H1 (cell line): ENCODE results near the gene CTTNBP2NL. TPM values are rescaled to one million over a fixed set of nuclear protein-coding genes. Genes with fewer than 3 reads are reported as not detected.

Experiments used
- CTCF ChIA-PET: fragments of 300-600 bp; sonication (Branson Sonifier 250); formaldehyde crosslinking; loops from one replicate; lab custom pipeline; 2021; ENCODE audit not compliant: partially characterized antibody; lab: Charles Lee
- POLR2A ChIA-PET: fragments of 300-600 bp; sonication (Branson Sonifier 250); formaldehyde crosslinking; loops from one replicate; lab custom pipeline; 2021; ENCODE audit warnings: inconsistent platforms; ENCODE audit not compliant: partially characterized antibody; lab: Charles Lee
- DNase-seq, 2 experiments: peaks; one replicate each; pipeline versions ENCODE4 v3.0.0 to v3.0.0-alpha.2; 2010 to 2022; ENCODE audit warnings: low spot score in 2 of 2, low read depth in 1 of 2, mixed read lengths in 1 of 2
- FAIRE-seq: peaks from 2 replicates; lab custom pipeline; 2011; peaks lifted over from hg19 to GRCh38; lab: Jason Lieb, UNC
- H2AFZ ChIP-seq: 2 replicates; pipeline ENCODE4 v1.8.1; 2012; ENCODE audit warnings: low read length, inconsistent platforms
- H2AK5ac ChIP-seq: 2 replicates; pipeline ENCODE4 v1.6.1; 2013; ENCODE audit warnings: low read depth, low read length
- H2BK120ac ChIP-seq: replicated peaks from 2 replicates; pipeline ENCODE3; 2013; ENCODE audit warnings: low read depth, low read length, inconsistent platforms
- H2BK12ac ChIP-seq: 2 replicates; pipeline ENCODE4 v1.6.1; 2013; ENCODE audit warnings: low read depth, low read length
- H2BK15ac ChIP-seq: 2 replicates; pipeline ENCODE4 v1.6.1; 2013; ENCODE audit warnings: low read length
- H2BK20ac ChIP-seq: 2 replicates; pipeline ENCODE4 v1.6.1; 2013; ENCODE audit warnings: low read length
- H2BK5ac ChIP-seq: 2 replicates; pipeline ENCODE4 v1.6.1; 2013; ENCODE audit warnings: low read depth, low read length
- H3K14ac ChIP-seq: 2 replicates; pipeline ENCODE4 v1.6.1; 2013; ENCODE audit warnings: inconsistent platforms; ENCODE audit not compliant: insufficient read length
- H3K18ac ChIP-seq: 2 replicates; pipeline ENCODE4 v1.6.1; 2013; ENCODE audit warnings: low read length; ENCODE audit errors: extremely low read depth
- H3K23ac ChIP-seq: 2 replicates; pipeline ENCODE4 v1.6.1; 2013; ENCODE audit warnings: inconsistent platforms; ENCODE audit not compliant: insufficient read length
- H3K23me2 ChIP-seq: 2 replicates; pipeline ENCODE4 v1.6.1; 2013; ENCODE audit warnings: low read depth, low read length
- H3K27ac ChIP-seq: 2 replicates; pipeline ENCODE4 v1.6.1; 2011; ENCODE audit warnings: low read depth, low read length, inconsistent platforms
- H3K27me3 ChIP-seq, 4 experiments: replicated peaks in 1 of 4; 1 replicate in 1 of 4; 2 replicates in 3 of 4; pipeline versions ENCODE4 v1.6.1 to v1.8.1; 2011 to 2013; ENCODE audit warnings: low read length in 3 of 4, mild to moderate bottlenecking in 3 of 4, inconsistent platforms in 2 of 4, mixed read lengths in 2 of 4, moderate library complexity in 1 of 4; ENCODE audit not compliant: control insufficient read depth in 3 of 4, insufficient read depth in 3 of 4; ENCODE audit errors: extremely low read depth in 1 of 4
- H3K36me3 ChIP-seq, 4 experiments: 2 replicates each; pipeline versions ENCODE4 v1.6.1 to v1.8.1; 2011 to 2013; ENCODE audit warnings: mild to moderate bottlenecking in 4 of 4, low read length in 3 of 4, moderate library complexity in 2 of 4, control low read depth in 1 of 4, inconsistent platforms in 1 of 4; ENCODE audit not compliant: insufficient read depth in 4 of 4, control insufficient read depth in 2 of 4
- H3K4ac ChIP-seq: replicated peaks from 2 replicates; pipeline ENCODE3; 2013; ENCODE audit warnings: low read length, low read depth, mixed read lengths, inconsistent platforms; ENCODE audit not compliant: insufficient read length
- H3K4me1 ChIP-seq, 4 experiments: replicated peaks in 1 of 4; 1 replicate in 1 of 4; 2 replicates in 3 of 4; pipeline versions ENCODE4 v1.6.1 to v1.8.1; 2011 to 2013; ENCODE audit warnings: low read length in 3 of 4, inconsistent platforms in 2 of 4, mixed read lengths in 1 of 4; ENCODE audit not compliant: insufficient read depth in 4 of 4, control insufficient read depth in 3 of 4
- H3K4me2 ChIP-seq, 2 experiments: 2 replicates each; pipeline versions ENCODE4 v1.6.1 to v1.8.1; 2011 to 2013; ENCODE audit warnings: low read depth in 2 of 2, low read length in 2 of 2, control low read depth in 1 of 2, inconsistent platforms in 1 of 2, mild to moderate bottlenecking in 1 of 2; ENCODE audit not compliant: insufficient read depth in 1 of 2
- H3K4me3 ChIP-seq, 4 experiments: fragments of 200-600, 300-600 bp in 1 of 4; sonication (generic), shearing (Covaris generic), sonication (Bioruptor Twin) in 1 of 4; 2 replicates each; pipeline versions ENCODE4 v1.5.1 to v1.8.1; 2011 to 2016; ENCODE audit warnings: low read length in 4 of 4, low read depth in 3 of 4, control low read depth in 2 of 4, inconsistent platforms in 2 of 4, mild to moderate bottlenecking in 2 of 4, mixed read lengths in 1 of 4, moderate library complexity in 1 of 4; ENCODE audit not compliant: insufficient read depth in 2 of 4; ENCODE audit errors: extremely low read depth in 1 of 4
- H3K56ac ChIP-seq: replicated peaks from 2 replicates; pipeline ENCODE3; 2013; ENCODE audit warnings: low read depth, mild to moderate bottlenecking, mixed read lengths, low read length, inconsistent platforms; ENCODE audit not compliant: insufficient read length
- H3K79me1 ChIP-seq: 2 replicates; pipeline ENCODE4 v1.6.1; 2013; ENCODE audit warnings: low read depth, low read length, control low read depth
- H3K79me2 ChIP-seq, 2 experiments: 2 replicates each; pipeline versions ENCODE4 v1.6.1 to v1.8.1; 2012 to 2013; ENCODE audit warnings: low read length in 2 of 2, mild to moderate bottlenecking in 2 of 2, inconsistent platforms in 1 of 2; ENCODE audit not compliant: insufficient read depth in 2 of 2, control insufficient read depth in 1 of 2
- H3K9ac ChIP-seq, 4 experiments: replicated peaks in 1 of 4; 1 replicate in 1 of 4; 2 replicates in 3 of 4; pipeline versions ENCODE4 v1.6.1 to v1.8.1; 2011 to 2013; ENCODE audit warnings: low read depth in 3 of 4, low read length in 3 of 4, control low read depth in 2 of 4, mild to moderate bottlenecking in 2 of 4, moderate library complexity in 2 of 4, inconsistent platforms in 1 of 4; ENCODE audit errors: extremely low read depth in 1 of 4
- H3K9me3 ChIP-seq, 2 experiments: 2 replicates each; pipeline versions ENCODE4 v1.6.1 to v1.8.1; 2012 to 2013; ENCODE audit warnings: mild to moderate bottlenecking in 2 of 2, moderate library complexity in 2 of 2, control low read depth in 1 of 2, inconsistent platforms in 1 of 2, low read depth in 1 of 2, low read length in 1 of 2, mixed read lengths in 1 of 2; ENCODE audit not compliant: insufficient read depth in 2 of 2
- H4K20me1 ChIP-seq, 2 experiments: replicated peaks in 1 of 2; 2 replicates each; pipeline versions ENCODE3 to v1.8.1; 2011 to 2013; ENCODE audit warnings: inconsistent platforms in 2 of 2, low read length in 2 of 2, mild to moderate bottlenecking in 1 of 2; ENCODE audit not compliant: insufficient read depth in 2 of 2, control insufficient read depth in 1 of 2
- H4K5ac ChIP-seq: 2 replicates; pipeline ENCODE4 v1.6.1; 2013; ENCODE audit warnings: low read length, low read depth, mixed read lengths, inconsistent platforms; ENCODE audit not compliant: insufficient read length
- H4K8ac ChIP-seq: 2 replicates; pipeline ENCODE4 v1.8.0; 2013; ENCODE audit warnings: mild to moderate bottlenecking, moderate library complexity, low read length, inconsistent platforms; ENCODE audit not compliant: insufficient read depth; ENCODE audit errors: extremely low read depth
- H4K91ac ChIP-seq: replicated peaks from 2 replicates; pipeline ENCODE3; 2013; ENCODE audit warnings: low read length, mixed read lengths, inconsistent platforms; ENCODE audit not compliant: insufficient read length
- BCL11A ChIP-seq, 2 experiments: IDR thresholded peaks; one replicate each; pipeline ENCODE4 v1.6.1; 2011; ENCODE audit warnings: low read depth in 2 of 2, low read length in 2 of 2, mild to moderate bottlenecking in 2 of 2
- CBX5 ChIP-seq: fragments of 300-800, 300-1000 bp; sonication (generic); IDR thresholded peaks from 2 replicates; pipeline ENCODE4 v1.7.1; 2016; ENCODE audit warnings: antibody characterized with exemption, low read length, low read depth
- CHD2 ChIP-seq: IDR thresholded peaks from 2 replicates; pipeline ENCODE4 v1.6.1; 2012; ENCODE audit warnings: low read length, improper control_type of control experiment
- CTBP2 ChIP-seq: IDR thresholded peaks from 2 replicates; pipeline ENCODE4 v1.7.0; 2011; ENCODE audit warnings: borderline replicate concordance, mild to moderate bottlenecking, moderate library complexity, mixed read lengths, low read length; ENCODE audit not compliant: insufficient read depth, insufficient read length
- EGR1 ChIP-seq: IDR thresholded peaks from 2 replicates; pipeline ENCODE4 v1.6.1; 2011; ENCODE audit warnings: low read depth, low read length, borderline replicate concordance
- EP300 ChIP-seq, 2 experiments: IDR thresholded peaks; 1 replicate in 1 of 2; 2 replicates in 1 of 2; pipeline ENCODE4 v1.6.1; 2011 to 2012; ENCODE audit warnings: low read depth in 2 of 2, low read length in 2 of 2, mild to moderate bottlenecking in 2 of 2, borderline replicate concordance in 1 of 2, inconsistent platforms in 1 of 2, moderate library complexity in 1 of 2
- TCF12 ChIP-seq: IDR thresholded peaks from 2 replicates; pipeline ENCODE4 v1.6.1; 2011; ENCODE audit warnings: low read depth, mild to moderate bottlenecking, low read length
- YY1 ChIP-seq: IDR thresholded peaks from 2 replicates; pipeline ENCODE4 v1.6.1; 2011; ENCODE audit warnings: low read depth, mild to moderate bottlenecking, low read length
- WGBS, 2 experiments: shearing (Covaris generic) in 1 of 2; methylation state at CpG; one replicate each; pipeline versions ENCODE4 v1.1.6 to v1.1.7; 2013 to 2015; ENCODE audit warnings: low lambda C conversion rate in 2 of 2, mixed read lengths in 2 of 2, inconsistent platforms in 1 of 2, low coverage in 1 of 2, missing lambda C conversion rate in 1 of 2; ENCODE audit not compliant: insufficient replicate concordance in 2 of 2, insufficient coverage in 1 of 2, insufficient read length in 1 of 2; ENCODE audit errors: extremely low coverage in 1 of 2, missing lambda C conversion rate in 1 of 2; 5-methylcytosine and 5-hydroxymethylcytosine counted together
- polyA plus RNA-seq, 7 experiments: library from polyadenylated mRNA; depleted of rRNA in 3 of 7; stranded (reverse) in 5 of 7; unstranded in 2 of 7; fragments of >200 nt in 5 of 7; fragments of 200-250 nt in 2 of 7; gene quantifications; 1 replicate in 5 of 7; 2 replicates in 1 of 7; 4 replicates in 1 of 7; pipeline versions ENCODE4 v1.2.1 to v1.2.3, GENCODE V29; 2011 to 2013; ENCODE audit warnings: missing spikeins in 2 of 7, mixed read lengths in 2 of 7
- total RNA-seq: library from RNA; stranded (reverse); fragmentation: NEBNext Ultra II Directional; extraction: Animal tissue kit (Norgen Biotek cat#: 25700); gene quantifications from 2 replicates; pipeline ENCODE4 v1.2.1, GENCODE V29; 2021
- TF ChIP-seq, protein P1 (sequence below): IDR thresholded peaks from 2 replicates; pipeline ENCODE4 v1.6.1; 2011; ENCODE audit warnings: low read depth, mild to moderate bottlenecking, low read length; ENCODE audit not compliant: insufficient read depth

The CTTNBP2NL gene
- total and polyA plus RNA-seq, 2 of the 8 experiments (the other 6 are each of a cell fraction or from before 2014, with no cell fraction given): 6.4 to 35.1 TPM

DNA sequence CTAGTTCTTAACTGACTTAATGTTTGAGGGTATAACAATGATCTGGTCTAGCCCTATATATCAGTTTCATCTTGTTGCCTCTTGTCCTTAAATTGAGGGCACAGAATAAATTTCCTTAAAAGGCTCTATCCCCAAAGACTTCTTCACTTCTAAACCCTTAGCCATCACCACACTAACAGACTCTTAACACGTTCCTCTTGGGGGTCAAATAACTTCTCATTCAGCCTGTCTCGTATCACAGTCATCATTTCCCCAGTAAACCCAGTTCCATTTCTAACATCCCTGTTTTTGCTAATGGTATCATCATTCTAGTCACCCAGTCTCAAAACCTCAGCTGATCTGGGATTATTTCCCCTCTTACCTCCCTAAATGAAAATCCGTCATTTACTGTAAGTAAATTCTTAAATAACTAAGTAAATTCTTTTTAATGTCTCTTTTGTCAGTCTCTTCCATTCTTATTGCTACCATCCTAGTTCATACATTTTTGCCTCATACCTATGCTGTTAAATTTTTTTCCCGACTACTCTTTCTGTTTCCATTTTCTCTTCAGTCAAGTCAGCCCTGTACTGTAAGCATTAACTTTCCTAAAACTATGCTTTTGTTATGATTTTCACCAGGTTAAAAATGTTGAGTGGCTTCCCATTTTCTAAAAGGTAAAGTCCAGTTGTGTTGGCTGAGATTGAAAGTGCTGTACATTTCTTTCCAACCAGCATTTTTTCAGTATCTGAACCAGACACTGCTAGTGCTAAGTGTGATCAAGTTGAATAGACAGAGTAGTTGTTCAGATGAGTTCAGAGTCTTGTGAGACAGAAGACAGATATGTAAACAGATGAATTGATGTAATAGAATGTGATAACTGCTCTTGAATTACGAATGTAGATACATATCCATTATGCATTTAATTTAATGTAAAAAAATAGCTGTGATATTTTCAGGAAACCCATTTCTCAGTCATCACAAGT lies 6.9 kb downstream of the CTTNBP2NL start:
- CTCF ChIA-PET: no interaction called here
- peaks cover 3 to 91% of the 10 kb centered on the region in 2 experiments; a peak in 3 of 4 replicates for H3K79me2 ChIP-seq

More for the DNA sequence above, 6.9 kb downstream of the CTTNBP2NL start:
- FAIRE-seq: no peak
- DNase-seq: no peak
- Histone ChIP-seq H3K9ac (no peak overlapping the region), H3K56ac (no peak overlapping the region), H2AK5ac (no peak overlapping the region), H3K27ac (no peak overlapping the region), H3K36me3 (0 out of 8 replicates have a peak, but pooled peaks cover 0 to 2% (median 0%) of the 10 kb centered on the region in 4 experiments), H3K4me1 (peaks cover 1 to 16% (median 10%) of the 10 kb centered on the region in 4 experiments; a peak in 6 of 7 replicates), H3K14ac (no peak overlapping the region), H3K4me3 (no peak overlapping the region), H2BK12ac (0 out of 2 replicates have a peak overlapping the region, but pooled peaks have one; percentile 41), H3K27me3 (no peaks in the 10 kb centered on the region), H4K20me1 (peaks cover 16% of the 10 kb centered on the region in 2 experiments), H2BK120ac (no peak overlapping the region), H4K91ac (no peak overlapping the region), H2BK15ac (no peak overlapping the region), H2BK5ac (no peak overlapping the region), H2AFZ (no peak overlapping the region), H4K8ac (no peak overlapping the region), H3K4ac (no peak overlapping the region), H3K23ac (no peak overlapping the region), H3K23me2 (no peaks in the 10 kb centered on the region; the same call in 1 of the 2 replicates), H3K4me2 (peak overlapping the region; percentile 20 to 26; a peak in 2 of 4 replicates), H3K18ac (no peak overlapping the region), H4K5ac (no peak overlapping the region), H2BK20ac (no peak overlapping the region), H3K9me3 (no peaks in the 10 kb centered on the region), H3K79me1 (peaks cover 3% of the 10 kb centered on the region)
- 81% methylated on average over 5 of the region's 5 CpGs; no CpG with 5 or more reads in 1 of the 2 experiments for WGBS, 2 experiments
- POLR2A ChIA-PET: interaction anchor here (1.5 kb wide), 1 partner anchor 301 kb away, joined by 3 read pairs; no protein-coding TSS in a partner anchor
- TF ChIP-seq CHD2 (no peak), CTBP2 (no peak), EGR1 (no peak), TCF12 (no peak), YY1 (no peak), EP300 (IDR thresholded peaks at IDR 0.05; ENCODE audit: borderline replicate concordance in 1 of 2, low read depth in 2 of 2, low read length in 2 of 2) (no peak), BCL11A (IDR thresholded peaks at IDR 0.05; ENCODE audit: low read depth in 2 of 2, low read length in 2 of 2) (no peak), CBX5 (no peak)
- TF ChIP-seq, protein P1, sequence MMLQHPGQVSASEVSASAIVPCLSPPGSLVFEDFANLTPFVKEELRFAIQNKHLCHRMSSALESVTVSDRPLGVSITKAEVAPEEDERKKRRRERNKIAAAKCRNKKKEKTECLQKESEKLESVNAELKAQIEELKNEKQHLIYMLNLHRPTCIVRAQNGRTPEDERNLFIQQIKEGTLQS: no peak
